Measurements from ENCODE around the gene SLC38A7.

SLC38A7 gene

DNA sequence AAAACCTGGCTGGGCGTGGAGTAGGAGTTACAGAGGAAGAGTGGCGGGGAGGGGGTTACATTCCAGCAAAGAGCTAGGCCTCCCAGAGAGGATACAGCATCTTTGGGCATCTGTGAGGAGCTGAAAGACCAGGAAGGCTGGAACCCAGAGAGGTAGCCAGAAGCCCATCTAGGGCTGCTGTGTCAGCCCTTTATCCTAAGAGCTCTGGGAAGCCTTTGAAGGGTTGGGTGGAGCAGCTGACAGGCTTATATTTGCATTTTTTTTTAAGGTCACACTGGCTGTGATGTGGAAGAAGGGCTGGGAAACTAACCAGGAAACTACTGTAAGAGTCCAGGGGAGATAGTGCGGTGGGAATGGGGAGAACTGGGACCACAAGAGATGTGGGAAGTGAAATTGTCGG is 48.1 kb downstream of the SLC38A7 start:
- DNase-seq: peak in 3 of 4 experiments; percentile 31 to 66 (median 37)

DNA sequence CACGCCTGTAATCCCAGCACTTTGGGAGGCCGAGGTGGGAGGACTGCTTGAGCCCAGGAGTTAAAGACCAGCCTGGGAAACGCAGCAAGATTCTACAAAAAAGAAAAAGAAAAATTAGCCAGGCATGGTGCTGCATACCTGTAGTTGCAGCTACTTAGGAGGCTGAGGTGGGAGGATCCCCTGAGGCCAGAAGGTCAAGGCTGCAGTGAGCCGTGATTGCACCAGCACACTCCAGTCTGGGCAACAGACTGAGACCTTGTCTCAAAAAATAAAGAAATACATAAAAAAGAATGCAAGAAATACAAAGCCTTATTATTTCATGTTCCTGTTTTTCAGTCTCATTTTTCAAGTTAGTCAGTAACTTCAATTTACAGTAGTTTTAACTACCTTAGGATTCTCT is 49.1 kb downstream of the SLC38A7 start:
- DNase-seq: no peak

DNA sequence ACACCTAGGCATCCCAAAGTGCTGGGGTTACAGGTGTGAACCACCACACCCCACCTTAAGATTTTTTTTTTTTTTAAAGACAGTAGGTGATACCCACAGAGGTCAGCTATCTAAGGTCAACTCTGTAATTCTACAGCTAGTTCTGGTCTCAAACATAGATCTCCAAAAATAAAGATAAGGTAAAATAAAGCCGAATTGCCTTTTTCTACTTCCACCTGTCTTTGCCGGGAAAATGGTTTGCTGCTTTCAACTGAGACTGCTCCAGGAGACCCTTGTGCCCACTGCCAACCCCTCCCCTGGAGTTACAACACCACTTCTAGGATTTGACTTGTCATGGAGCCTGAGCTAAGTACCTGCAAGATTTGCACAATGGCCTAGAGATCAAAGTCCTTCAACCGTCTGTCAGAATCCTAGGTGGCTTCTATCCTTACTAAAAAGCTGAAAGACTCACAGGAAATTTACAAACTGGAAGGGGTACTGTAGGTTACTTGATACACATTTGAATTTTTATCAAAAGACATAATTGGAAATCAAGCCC is 50.2 kb downstream of the SLC38A7 start:
- no peak for DNase-seq

DNA sequence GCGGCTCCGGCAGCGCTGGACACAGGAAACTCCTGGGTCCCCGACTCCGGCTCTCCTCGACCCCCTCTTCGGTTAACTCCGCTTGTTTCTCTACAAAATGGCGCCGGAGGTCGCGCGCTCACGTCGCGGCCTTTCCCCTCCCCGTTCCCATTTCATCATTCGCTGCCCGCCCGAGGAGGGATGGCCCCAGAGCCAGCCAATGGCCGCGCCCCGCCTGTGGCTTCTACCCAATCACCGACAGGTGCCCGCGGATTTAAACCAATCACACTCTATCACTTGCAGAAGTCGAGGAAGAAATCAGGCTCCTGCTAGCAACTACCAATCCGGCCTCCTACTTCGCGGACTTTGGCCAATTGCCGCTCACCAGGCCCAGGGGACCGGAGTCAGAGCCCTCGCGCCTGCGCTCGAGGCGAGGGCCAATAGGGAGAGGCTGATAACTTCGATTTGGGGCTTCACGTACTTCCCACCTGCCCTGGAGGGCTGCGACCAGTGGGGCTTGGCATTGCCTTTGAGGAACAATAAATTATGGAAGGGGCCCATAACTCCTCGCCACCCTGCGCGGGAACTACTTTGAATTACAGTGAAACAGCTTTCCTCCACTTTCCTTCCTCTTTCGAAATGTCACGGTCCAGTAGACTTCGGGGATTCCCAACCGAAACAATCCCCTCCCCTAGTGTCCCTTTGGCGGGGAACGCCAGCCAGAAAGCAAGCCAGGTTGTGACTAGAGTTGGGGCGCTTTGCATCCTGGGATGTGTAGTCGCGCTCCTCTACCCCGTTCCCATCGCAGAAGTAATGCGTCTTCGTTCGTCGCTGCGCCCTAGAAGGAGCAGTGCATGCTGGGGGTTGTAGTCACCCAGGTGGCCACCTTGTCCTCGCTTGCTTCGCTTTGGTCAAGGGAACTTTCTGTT is 54.6 kb downstream of the SLC38A7 start, which contains the start of gene CNOT1:
CNOT1 (minus strand) TSS at position 94 of the 908 bp plus-strand sequence. CDS start 30,489 bp downstream, outside the sequence.
- DNase-seq: peak; percentile 97 to 99 (median 98)

DNA sequence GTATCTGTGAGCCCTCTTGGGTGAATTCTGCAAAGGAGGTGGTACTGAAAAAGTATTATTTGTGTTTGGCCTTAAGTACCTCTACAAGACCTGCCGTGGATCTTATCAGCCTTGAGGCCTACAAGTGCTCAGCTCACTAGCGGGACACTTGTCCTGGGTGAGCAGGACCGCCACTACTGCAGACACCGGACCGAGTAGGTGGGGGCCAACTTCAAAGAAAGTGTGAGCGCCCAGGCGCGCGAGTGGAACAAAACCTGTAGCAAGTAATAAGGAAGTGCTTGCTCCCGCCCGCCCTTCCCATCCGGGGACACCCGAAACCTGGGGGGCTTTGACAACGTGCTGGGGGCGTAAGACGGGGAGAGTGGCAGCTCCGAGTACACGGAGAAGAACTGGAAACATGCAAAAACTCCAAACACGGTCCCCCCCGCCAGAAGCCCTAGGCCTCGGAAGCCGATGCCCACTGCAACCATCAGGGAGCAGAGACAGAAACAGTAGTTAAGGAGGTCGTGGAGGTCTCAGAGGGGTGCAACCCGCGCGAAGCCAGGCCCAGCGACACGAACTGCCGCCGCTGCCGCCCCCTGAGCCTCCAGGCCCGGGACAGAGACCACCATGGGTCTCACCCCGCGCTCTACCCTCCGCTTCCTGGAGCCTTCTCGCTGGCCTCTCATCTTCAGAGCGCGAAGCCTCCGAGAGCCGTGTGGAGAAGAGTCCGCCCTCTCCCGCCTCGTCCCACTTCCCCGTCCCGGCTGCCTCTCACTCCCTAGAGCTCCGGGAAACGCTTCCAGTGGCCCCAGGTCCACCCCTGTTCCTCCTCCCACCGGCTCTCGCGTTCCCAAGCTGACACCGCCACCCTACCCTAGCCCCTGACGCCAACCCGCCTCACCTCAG is 55.5 kb downstream of the SLC38A7 start:
- DNase-seq: peak; percentile 58 to 83 (median 76)

DNA sequence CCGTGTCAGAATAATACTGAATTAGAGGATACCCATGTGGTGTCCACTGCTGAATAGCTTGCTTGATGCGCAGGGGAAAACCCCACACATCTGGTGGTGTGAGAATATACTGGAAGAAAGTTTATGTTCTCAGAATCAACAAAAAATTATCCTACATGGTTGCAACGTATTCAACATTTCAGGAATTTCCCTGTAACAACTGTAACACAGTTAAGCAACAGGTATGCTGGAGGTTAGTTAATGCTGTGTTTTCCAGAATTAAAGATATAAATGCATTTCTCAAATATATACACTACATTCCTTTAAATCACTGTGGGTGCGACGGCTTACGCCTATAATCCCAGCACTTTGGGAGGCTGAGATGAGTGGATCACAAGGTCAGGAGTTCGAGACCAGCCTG is 60.4 kb downstream of the SLC38A7 start:
- DNase-seq: no peak

DNA sequence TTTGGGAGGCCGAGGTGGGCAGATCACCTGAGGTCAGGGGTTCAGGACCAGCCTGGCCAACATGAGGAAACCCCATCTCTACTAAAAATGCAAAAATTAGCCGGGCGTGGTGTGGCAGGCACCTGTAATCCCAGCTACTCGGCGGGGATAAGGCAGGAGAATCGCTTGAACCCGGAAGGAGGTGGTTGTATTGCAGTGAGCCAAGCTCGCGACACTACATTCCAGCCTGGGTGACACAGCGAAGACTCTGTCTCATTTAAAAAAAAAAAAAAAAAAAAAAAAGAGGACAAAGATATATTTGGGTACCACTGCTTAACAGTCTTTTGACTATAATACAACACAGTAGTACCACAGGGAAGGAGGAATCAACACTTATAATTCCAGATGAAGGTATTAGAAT is 64.2 kb downstream of the SLC38A7 start:
- DNase-seq: no peak

DNA sequence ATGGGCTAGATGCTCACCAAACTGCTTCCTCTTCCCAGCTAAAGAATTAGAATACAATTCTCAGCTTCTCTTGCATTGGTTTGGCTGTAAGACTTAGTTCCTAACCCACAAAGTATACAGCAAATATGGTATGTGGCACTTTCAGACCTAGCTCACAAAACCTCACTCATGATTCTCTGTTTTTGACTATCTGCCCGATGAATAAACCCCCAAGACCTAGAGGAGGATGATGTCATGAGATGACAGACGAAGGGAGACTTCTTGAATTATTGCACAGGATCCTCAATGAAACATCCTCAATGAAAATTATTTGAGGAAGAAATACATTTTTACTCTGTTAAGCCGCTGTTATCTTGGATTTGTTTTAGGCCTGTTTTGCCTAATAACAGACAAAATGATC is 69.3 kb downstream of the SLC38A7 start:
- no peak for DNase-seq

Data from suppressor macrophage (primary cell).